AG04450 (cell line): ENCODE data around the gene PRMT7. TPM values are rescaled to one million over a fixed set of nuclear protein-coding genes. Genes with fewer than 3 reads are reported as not detected.
A peak's percentile ranks its signal among the peaks of the same experiment; 100 is the strongest.

Experiments
- CTCF ChIA-PET: fragments of 300-600, 350-600 bp; formaldehyde crosslinking; extraction: SDS; loops from one replicate; lab custom pipeline; 2022; ENCODE audit warnings: antibody characterized with exemption, inconsistent platforms; lab: Charles Lee
- POLR2A ChIA-PET: fragments of 350-600 bp; formaldehyde crosslinking; extraction: SDS; loops from one replicate; lab custom pipeline; 2021; ENCODE audit warnings: antibody characterized with exemption, inconsistent platforms; lab: Yijun Ruan, JAX
- DNase-seq: peaks from one replicate; pipeline ENCODE4 v3.0.0-alpha.2; 2011; ENCODE audit warnings: low read depth, low spot score
- H3K27ac ChIP-seq: one replicate; pipeline ENCODE4 v1.5.1; 2012; ENCODE audit warnings: low read depth, low read length, control low read depth
- H3K27me3 ChIP-seq: one replicate; pipeline ENCODE4 v1.6.0; 2012; ENCODE audit warnings: low read length; ENCODE audit not compliant: control insufficient read depth, insufficient read depth
- H3K4me3 ChIP-seq: 2 replicates; pipeline ENCODE4 v1.5.1; 2011; ENCODE audit warnings: mild to moderate bottlenecking, low read depth, low read length, control low read depth
- H3K9me3 ChIP-seq: 2 replicates; pipeline ENCODE4 v1.5.1; 2012; ENCODE audit warnings: low read length; ENCODE audit not compliant: control insufficient read depth, insufficient read depth
- polyA plus RNA-seq: library from polyadenylated mRNA; depleted of rRNA; stranded (reverse); fragments of >200 nt; gene quantifications from 2 replicates; pipeline ENCODE4 v1.2.3, GENCODE V29; 2011
- TF ChIP-seq, protein P1 (sequence below): IDR thresholded peaks from 2 replicates; pipeline ENCODE4 v1.5.1; 2011; ENCODE audit warnings: low read depth, low read length, control low read depth, inconsistent platforms

The PRMT7 gene
- polyA plus RNA-seq, 1 experiment: 32.4 TPM

DNA sequence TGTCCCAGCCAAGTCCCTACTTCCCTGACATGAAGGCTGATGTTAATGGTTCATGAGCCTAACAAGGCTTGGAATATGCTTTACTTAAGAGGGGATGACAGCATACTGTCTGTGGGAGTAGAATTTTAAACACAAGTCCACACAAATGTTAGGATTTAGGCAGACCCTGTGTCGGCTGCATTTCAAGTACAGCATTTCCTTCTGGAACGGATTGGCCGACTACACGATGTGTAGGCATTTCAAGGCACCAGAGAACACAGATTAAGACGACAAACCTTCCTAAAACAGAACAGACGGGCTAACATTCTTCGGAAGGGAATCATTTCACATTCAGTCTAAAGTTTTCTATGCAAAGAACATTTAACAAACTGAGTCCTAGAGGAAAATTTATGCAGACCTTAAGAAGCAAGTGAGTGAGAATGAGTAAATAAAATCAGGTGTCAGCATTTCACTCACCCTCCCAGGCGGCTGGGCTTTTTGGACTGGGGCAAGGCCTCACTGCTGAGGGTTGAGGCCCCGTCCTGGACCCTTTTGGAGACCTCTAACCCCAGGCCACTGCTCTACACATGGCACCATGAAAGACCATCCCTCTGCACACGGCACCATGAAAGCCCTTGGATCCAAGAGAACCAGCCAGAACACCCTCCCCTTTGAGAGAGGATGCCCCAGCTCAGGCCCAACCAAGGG is 70.0 kb downstream of the PRMT7 start:
- Histone ChIP-seq H3K9me3 (no peaks in the 10 kb centered on the region), H3K4me3 (no peak overlapping the region), H3K27ac (no peak overlapping the region), H3K27me3 (peaks cover 35% of the 10 kb centered on the region)
- TF ChIP-seq, protein P1, sequence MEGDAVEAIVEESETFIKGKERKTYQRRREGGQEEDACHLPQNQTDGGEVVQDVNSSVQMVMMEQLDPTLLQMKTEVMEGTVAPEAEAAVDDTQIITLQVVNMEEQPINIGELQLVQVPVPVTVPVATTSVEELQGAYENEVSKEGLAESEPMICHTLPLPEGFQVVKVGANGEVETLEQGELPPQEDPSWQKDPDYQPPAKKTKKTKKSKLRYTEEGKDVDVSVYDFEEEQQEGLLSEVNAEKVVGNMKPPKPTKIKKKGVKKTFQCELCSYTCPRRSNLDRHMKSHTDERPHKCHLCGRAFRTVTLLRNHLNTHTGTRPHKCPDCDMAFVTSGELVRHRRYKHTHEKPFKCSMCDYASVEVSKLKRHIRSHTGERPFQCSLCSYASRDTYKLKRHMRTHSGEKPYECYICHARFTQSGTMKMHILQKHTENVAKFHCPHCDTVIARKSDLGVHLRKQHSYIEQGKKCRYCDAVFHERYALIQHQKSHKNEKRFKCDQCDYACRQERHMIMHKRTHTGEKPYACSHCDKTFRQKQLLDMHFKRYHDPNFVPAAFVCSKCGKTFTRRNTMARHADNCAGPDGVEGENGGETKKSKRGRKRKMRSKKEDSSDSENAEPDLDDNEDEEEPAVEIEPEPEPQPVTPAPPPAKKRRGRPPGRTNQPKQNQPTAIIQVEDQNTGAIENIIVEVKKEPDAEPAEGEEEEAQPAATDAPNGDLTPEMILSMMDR: no peak
- CTCF ChIA-PET: no interaction called here
- DNase-seq: no peak
- POLR2A ChIA-PET: no interaction called here

DNA sequence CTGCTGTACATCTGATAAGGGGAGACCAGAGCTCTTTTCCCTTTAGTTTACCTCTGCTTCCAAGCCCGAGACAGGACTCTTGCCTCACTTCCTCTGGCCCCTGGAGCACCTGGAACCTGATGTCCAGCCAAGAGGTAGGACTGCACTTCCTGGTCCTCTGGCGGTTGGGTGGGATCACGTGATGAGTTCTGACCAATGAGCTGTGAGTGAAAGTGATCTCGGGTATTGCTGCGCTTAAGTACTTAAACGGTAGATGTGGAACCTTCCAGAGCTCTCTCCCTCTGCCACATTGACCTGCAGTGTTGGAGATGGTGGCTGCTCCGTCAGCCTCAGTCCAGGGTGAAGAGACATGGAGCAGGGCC is 70.5 kb downstream of the PRMT7 start:
- DNase-seq: no peak
- ChIA-PET CTCF (no interaction called here), POLR2A (no interaction called here)
- Histone ChIP-seq H3K27me3 (peaks cover 34% of the 10 kb centered on the region), H3K27ac (no peak overlapping the region), H3K9me3 (no peaks in the 10 kb centered on the region), H3K4me3 (no peak overlapping the region)
- TF ChIP-seq, protein P1: no peak

DNA sequence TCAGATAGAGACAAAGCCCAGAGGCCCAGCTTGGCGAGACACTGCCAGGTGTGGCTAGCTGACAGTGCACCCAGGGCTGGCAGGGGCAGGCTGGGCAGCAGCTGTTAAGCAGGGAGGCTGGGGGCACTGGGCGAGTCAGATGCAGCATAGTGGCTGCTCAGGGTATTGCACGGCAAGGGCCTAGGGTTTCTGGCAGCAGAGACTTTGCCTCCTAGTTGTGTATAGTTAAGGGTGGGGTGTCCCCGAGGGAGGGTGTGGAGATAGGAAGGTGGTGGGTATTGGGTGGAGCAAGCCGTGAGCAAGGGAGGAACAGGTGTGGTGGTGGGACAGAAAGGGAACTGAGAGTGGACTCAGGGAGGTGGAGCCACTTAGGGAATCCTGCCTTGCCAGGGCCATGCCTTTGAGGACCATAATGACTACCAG is 71.5 kb downstream of the PRMT7 start:
- H3K27me3 ChIP-seq: peaks cover 29% of the 10 kb centered on the region
- ChIA-PET CTCF (no interaction called here), POLR2A (no interaction called here)
- TF ChIP-seq, protein P1: peak; percentile 24; the same call in 1 of the 2 replicates
- no peak overlapping the region for H3K27ac ChIP-seq
- no peaks in the 10 kb centered on the region for H3K9me3 ChIP-seq
- no peak for DNase-seq
- H3K4me3 ChIP-seq: no peak overlapping the region

DNA sequence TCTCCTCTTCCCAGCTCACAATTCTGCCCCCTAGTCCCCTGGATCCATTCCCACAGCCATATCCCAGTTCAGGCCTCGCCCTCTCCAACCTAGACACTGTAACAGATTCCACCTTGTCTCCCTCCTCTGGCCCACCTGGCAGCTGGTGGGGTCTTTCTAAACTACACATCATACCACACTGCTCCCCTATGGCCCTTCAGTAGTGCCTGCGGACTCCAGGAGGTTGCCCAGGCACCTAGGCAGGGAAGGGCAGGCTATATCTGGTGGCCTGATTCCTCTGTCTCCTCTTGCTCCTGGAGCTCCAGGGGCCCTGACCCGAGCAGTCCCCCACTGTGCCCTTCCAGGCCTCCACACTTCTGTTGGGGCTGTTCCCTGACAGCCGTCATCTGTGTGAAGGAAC is 73.0 kb downstream of the PRMT7 start:
- CTCF ChIA-PET: interaction anchor here (2.0 kb wide), 1 partner anchor 12 kb away, joined by 9 read pairs; no protein-coding TSS in a partner anchor
- peaks cover 27% of the 10 kb centered on the region for H3K27me3 ChIP-seq
- TF ChIP-seq, protein P1: no peak
- POLR2A ChIA-PET: no interaction called here
- H3K4me3 ChIP-seq: no peak overlapping the region
- no peaks in the 10 kb centered on the region for H3K9me3 ChIP-seq
- no peak overlapping the region for H3K27ac ChIP-seq
- DNase-seq: no peak

DNA sequence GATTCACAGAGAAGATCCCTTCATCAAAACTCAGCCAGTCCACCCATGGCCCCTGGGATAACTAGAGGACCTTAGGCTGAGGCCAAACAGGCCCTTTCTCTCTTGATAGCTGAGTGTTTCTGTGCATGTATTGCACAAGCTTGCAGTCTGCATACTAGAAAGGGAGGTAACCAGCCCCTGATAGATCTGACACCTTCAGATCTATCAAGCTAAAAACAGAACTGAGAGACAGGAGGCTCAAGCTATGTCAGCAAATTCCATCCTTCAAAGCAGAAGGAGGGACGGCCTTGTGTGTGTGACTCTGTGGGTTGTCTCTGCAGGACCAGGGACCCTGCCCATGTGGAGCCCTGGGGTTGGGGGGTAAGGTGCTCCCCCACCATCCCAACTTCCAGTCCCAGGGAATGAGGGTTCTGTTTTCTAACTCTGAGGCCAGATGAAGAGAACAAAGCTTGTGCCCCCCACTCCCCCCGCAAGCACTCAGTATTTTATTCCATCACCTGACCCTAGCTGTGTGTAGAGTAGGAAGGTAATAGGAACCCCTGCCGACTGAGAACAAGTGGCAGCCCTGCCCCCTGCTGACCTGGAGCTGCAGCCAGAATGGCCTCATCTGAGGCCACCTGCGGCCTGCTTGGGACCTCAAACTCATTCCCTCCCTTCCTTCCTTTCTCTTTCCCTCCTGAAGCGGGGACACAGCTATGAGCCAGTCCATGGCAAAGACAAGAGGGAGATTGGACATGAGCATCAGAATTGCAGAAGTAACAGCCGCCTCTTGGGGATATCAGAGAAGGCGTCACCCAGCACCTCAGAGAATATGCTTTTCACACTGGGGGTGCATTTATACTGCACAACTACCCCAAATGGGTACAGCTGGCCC is 73.7 kb downstream of the PRMT7 start:
- DNase-seq: no peak
- ChIA-PET POLR2A (no interaction called here), CTCF (interaction anchor here (2.0 kb wide), 1 partner anchor 12 kb away, joined by 9 read pairs; no protein-coding TSS in a partner anchor)
- no peaks in the 10 kb centered on the region for H3K9me3 ChIP-seq
- H3K27me3 ChIP-seq: peaks cover 29% of the 10 kb centered on the region
- TF ChIP-seq, protein P1: no peak
- H3K4me3 ChIP-seq: no peak overlapping the region
- no peak overlapping the region for H3K27ac ChIP-seq
